Fibroblast of lung (primary cell): ENCODE measurements around the gene NOL3. TPM values are rescaled to one million over a fixed set of nuclear protein-coding genes. Genes with fewer than 3 reads are reported as not detected.

Experiments
- DNase-seq, 2 donors: peaks; one replicate each; pipeline versions ENCODE4 v3.0.0 to v3.0.0-alpha.2; 2010; ENCODE audit warnings: low read depth in 2 of 2
- H2AFZ ChIP-seq: 2 replicates; pipeline ENCODE4 v1.5.1; 2012; ENCODE audit warnings: low read length, control low read depth, inconsistent platforms
- H3K27ac ChIP-seq: 2 replicates; pipeline ENCODE4 v1.5.1; 2011; ENCODE audit warnings: low read length, control low read depth; ENCODE audit not compliant: insufficient read depth
- H3K27me3 ChIP-seq: 2 replicates; pipeline ENCODE4 v1.5.1; 2011; ENCODE audit warnings: mild to moderate bottlenecking, low read length; ENCODE audit not compliant: control insufficient read depth, insufficient read depth
- H3K36me3 ChIP-seq: 2 replicates; pipeline ENCODE4 v1.5.1; 2011; ENCODE audit warnings: low read length; ENCODE audit not compliant: control insufficient read depth, insufficient read depth
- H3K4me1 ChIP-seq: 2 replicates; pipeline ENCODE4 v1.5.1; 2011; ENCODE audit warnings: low read length; ENCODE audit not compliant: control insufficient read depth, insufficient read depth; ENCODE audit errors: extremely low read depth
- H3K4me2 ChIP-seq: 2 replicates; pipeline ENCODE4 v1.5.1; 2011; ENCODE audit warnings: low read length, control low read depth; ENCODE audit not compliant: insufficient read depth; ENCODE audit errors: extremely low read depth
- H3K4me3 ChIP-seq, 4 experiments: fragments of 200-600 bp in 1 of 4; sonication (generic) in 1 of 4; replicated peaks in 1 of 4; 2 replicates each; pipeline ENCODE4 v1.5.1; 2011 to 2016; ENCODE audit warnings: low read length in 4 of 4, low read depth in 3 of 4, mild to moderate bottlenecking in 3 of 4, control low read depth in 2 of 4, inconsistent platforms in 1 of 4, mixed read lengths in 1 of 4; ENCODE audit not compliant: insufficient read depth in 1 of 4; ENCODE audit errors: control extremely low read depth in 1 of 4
- H3K79me2 ChIP-seq: 2 replicates; pipeline ENCODE4 v1.5.1; 2012; ENCODE audit warnings: mild to moderate bottlenecking, low read length, inconsistent platforms; ENCODE audit not compliant: control insufficient read depth, insufficient read depth
- H3K9ac ChIP-seq: 2 replicates; pipeline ENCODE4 v1.5.1; 2011; ENCODE audit warnings: mild to moderate bottlenecking, low read length, control low read depth; ENCODE audit not compliant: insufficient read depth
- H3K9me3 ChIP-seq: 2 replicates; pipeline ENCODE4 v1.5.1; 2012; ENCODE audit warnings: low read depth, low read length; ENCODE audit not compliant: control insufficient read depth, insufficient read depth
- H4K20me1 ChIP-seq: 2 replicates; pipeline ENCODE4 v1.5.1; 2011; ENCODE audit warnings: low read length; ENCODE audit not compliant: control insufficient read depth, insufficient read depth; ENCODE audit errors: extremely low read depth
- CTCF ChIP-seq, 2 donors: IDR thresholded peaks in 1 of 2; conservative IDR thresholded peaks in 1 of 2; 1 replicate in 1 of 2; 2 replicates in 1 of 2; pipeline ENCODE4 v1.5.1; 2011 to 2012; ENCODE audit warnings: low read length in 2 of 2, control low read depth in 1 of 2, inconsistent platforms in 1 of 2, low read depth in 1 of 2, mild to moderate bottlenecking in 1 of 2
- EZH2 ChIP-seq: IDR thresholded peaks from 2 replicates; pipeline ENCODE4 v1.5.1; 2012; ENCODE audit warnings: low read length, control low read depth, mild to moderate bottlenecking; ENCODE audit errors: missing control alignments
- polyA plus RNA-seq, 2 donors: library from polyadenylated mRNA; depleted of rRNA in 1 of 2; stranded (reverse) in 1 of 2; unstranded in 1 of 2; fragments of >200 nt; gene quantifications; 2 replicates each; pipeline ENCODE4 v1.2.1, GENCODE V29; 2011 to 2012; ENCODE audit warnings: missing spikeins in 1 of 2
- total RNA-seq: library from RNA; depleted of rRNA; stranded (reverse); fragments of >200 nt; gene quantifications from 2 replicates; pipeline ENCODE4 v1.2.1, GENCODE V29; 2014

Gene NOL3
- total and polyA plus RNA-seq, 2 donors (not counting 1 experiment from before 2014, with no cell fraction given) = 8.0 to 23.3 TPM

GRCh38 chr16:67204076-67204475, 33.7 kb downstream of the NOL3 start:
- peaks cover 30% of the 10 kb centered on the region for H3K36me3 ChIP-seq
- H4K20me1 ChIP-seq = no peaks in the 10 kb centered on the region
- no peak for DNase-seq
- no peak for TF ChIP-seq EZH2
- no peak for TF ChIP-seq CTCF (conservative IDR thresholded peaks at IDR 0.05 in 1 of 2, IDR thresholded peaks at IDR 0.05 in 1 of 2; ENCODE audit: low read depth in 1 of 2, low read length in 2 of 2)
- no peaks in the 10 kb centered on the region for H3K27me3 ChIP-seq
- H3K4me3 ChIP-seq = no peak overlapping the region
- no peaks in the 10 kb centered on the region for H3K79me2 ChIP-seq
- H2AFZ ChIP-seq = no peak overlapping the region
- H3K4me2 ChIP-seq = no peak overlapping the region
- no peak overlapping the region for H3K27ac ChIP-seq
- H3K4me1 ChIP-seq = peaks cover 12% of the 10 kb centered on the region
- no peak overlapping the region for H3K9ac ChIP-seq
- no peaks in the 10 kb centered on the region for H3K9me3 ChIP-seq

GRCh38 chr16:67206129-67206837, 35.9 kb downstream of the NOL3 start:
- Histone ChIP-seq H3K4me2 (no peak overlapping the region), H2AFZ (no peak overlapping the region), H3K27ac (no peak overlapping the region), H3K4me1 (peaks cover 12% of the 10 kb centered on the region), H3K9me3 (no peaks in the 10 kb centered on the region), H3K36me3 (peaks cover 20% of the 10 kb centered on the region), H3K79me2 (no peaks in the 10 kb centered on the region), H3K4me3 (no peak overlapping the region), H4K20me1 (no peaks in the 10 kb centered on the region), H3K27me3 (no peaks in the 10 kb centered on the region), H3K9ac (no peak overlapping the region)
- DNase-seq = no peak
- TF ChIP-seq CTCF (conservative IDR thresholded peaks at IDR 0.05 in 1 of 2, IDR thresholded peaks at IDR 0.05 in 1 of 2; ENCODE audit: low read depth in 1 of 2, low read length in 2 of 2) (no peak), EZH2 (no peak)

- no peak overlapping the region for H2AFZ ChIP-seq
- H3K9ac ChIP-seq = no peak overlapping the region
- H3K4me2 ChIP-seq = no peak overlapping the region
- H3K27me3 ChIP-seq = no peaks in the 10 kb centered on the region
- H3K4me3 ChIP-seq = no peak overlapping the region
- no peaks in the 10 kb centered on the region for H3K9me3 ChIP-seq
- H3K79me2 ChIP-seq = no peaks in the 10 kb centered on the region
- no peak for TF ChIP-seq CTCF (conservative IDR thresholded peaks at IDR 0.05 in 1 of 2, IDR thresholded peaks at IDR 0.05 in 1 of 2; ENCODE audit: low read depth in 1 of 2, low read length in 2 of 2)
- TF ChIP-seq EZH2 = no peak
- H3K4me1 ChIP-seq = peaks cover 12% of the 10 kb centered on the region
- no peak for DNase-seq
- H4K20me1 ChIP-seq = no peaks in the 10 kb centered on the region
- no peak overlapping the region for H3K27ac ChIP-seq
- peaks cover 16% of the 10 kb centered on the region for H3K36me3 ChIP-seq
Observed at GRCh38 chr16:67206838-67207248, 36.5 kb downstream of the NOL3 start.
